Activated gamma-delta T cell (primary cell): Measurements from ENCODE around the gene CTXN1.
A peak's percentile ranks its signal among the peaks of the same experiment; 100 is the strongest.
"Not testable (repeated sequence)": the region's sequence is repeated elsewhere in the genome, so short reads cannot be mapped to it uniquely, and the experiment has no call there.

Experiments
- DNase-seq: peaks from one replicate; lab custom pipeline; 2025; lab: John Stamatoyannopoulos, UW

Gene CTXN1

GRCh38 chr19:7944177-7944761 is 18.3 kb upstream of the CTXN1 start:
- DNase-seq, result no peak

GRCh38 chr19:7943444-7944176 is 17.7 kb upstream of the CTXN1 start, which contains the start of gene TIMM44:
Gene TIMM44, minus strand, starts transcription at chr19:7943666. Its CDS starts 15 bp downstream, at chr19:7943651.
- DNase-seq, result peak; percentile 94

- DNase-seq, result no peak
Measured at GRCh38 chr19:7942981-7943443, 17.1 kb upstream of the CTXN1 start.

GRCh38 chr19:7941895-7942596 is 16.1 kb upstream of the CTXN1 start:
- DNase-seq, result no peak

GRCh38 chr19:7940841-7941240 is 14.9 kb upstream of the CTXN1 start:
- no peak for DNase-seq

- DNase-seq, result no peak
Measured at GRCh38 chr19:7934766-7935165, 8.8 kb upstream of the CTXN1 start.

GRCh38 chr19:7933828-7934725 is 8.1 kb upstream of the CTXN1 start:
- DNase-seq, result no peak

GRCh38 chr19:7933411-7933810 is 7.5 kb upstream of the CTXN1 start:
- no peak for DNase-seq

- DNase-seq, result no peak
Measured at GRCh38 chr19:7932930-7933300, 7.0 kb upstream of the CTXN1 start.

GRCh38 chr19:7932276-7932929 is 6.5 kb upstream of the CTXN1 start:
- no peak for DNase-seq

GRCh38 chr19:7931221-7932061 is 5.5 kb upstream of the CTXN1 start:
- no peak for DNase-seq

- no peak for DNase-seq
Measured at GRCh38 chr19:7930765-7931164, 4.8 kb upstream of the CTXN1 start.

- DNase-seq, result not testable (repeated sequence)
Measured at GRCh38 chr19:7930030-7930429, 4.1 kb upstream of the CTXN1 start.

- DNase-seq, result peak; percentile 61
Measured at GRCh38 chr19:7928741-7929701, 3.1 kb upstream of the CTXN1 start.

- DNase-seq, result no peak
Measured at GRCh38 chr19:7928334-7928706, 2.4 kb upstream of the CTXN1 start.

- no peak for DNase-seq
Measured at GRCh38 chr19:7927605-7928333, 1.8 kb upstream of the CTXN1 start.

- no peak for DNase-seq
Measured at GRCh38 chr19:7926727-7927604, 1.0 kb upstream of the CTXN1 start.
